Measurements from ENCODE around the gene TSN.
A peak's percentile ranks its signal among the peaks of the same experiment; 100 is the strongest.

Gene TSN

GRCh38 chr2:121741450-121741849 lies 14.0 kb upstream of the TSN start:
- no peak for DNase-seq

GRCh38 chr2:121746071-121746578 lies 9.3 kb upstream of the TSN start:
- DNase-seq, result no peak

- no peak for DNase-seq
Observed at GRCh38 chr2:121748202-121748601, 7.2 kb upstream of the TSN start.

GRCh38 chr2:121754851-121755236 lies 607 bp upstream of the TSN start:
- DNase-seq, result no peak

GRCh38 chr2:121764681-121765228 lies 9.3 kb downstream of the TSN start:
- DNase-seq, result no peak

GRCh38 chr2:121766624-121767023 lies 11.2 kb downstream of the TSN start:
- no peak for DNase-seq

GRCh38 chr2:121768143-121768755 lies 12.8 kb downstream of the TSN start:
- DNase-seq, result no peak

- no peak for DNase-seq
Observed at GRCh38 chr2:121771976-121772742, 16.7 kb downstream of the TSN start.

GRCh38 chr2:121774235-121774634 lies 18.8 kb downstream of the TSN start:
- no peak for DNase-seq

GRCh38 chr2:121776361-121776760 lies 20.9 kb downstream of the TSN start:
- no peak for DNase-seq

- DNase-seq, result no peak
Observed at GRCh38 chr2:121776885-121777698, 21.6 kb downstream of the TSN start.

GRCh38 chr2:121777699-121778058 lies 22.2 kb downstream of the TSN start:
- no peak for DNase-seq

GRCh38 chr2:121778741-121779487 lies 23.5 kb downstream of the TSN start:
- no peak for DNase-seq

GRCh38 chr2:121783180-121783579 lies 27.7 kb downstream of the TSN start:
- DNase-seq, result no peak

- no peak for DNase-seq
Observed at GRCh38 chr2:121788685-121789084, 33.2 kb downstream of the TSN start.

- DNase-seq, result no peak
Observed at GRCh38 chr2:121790276-121790956, 35.0 kb downstream of the TSN start.

- DNase-seq, result peak in 5 of 56 donors; percentile 2 to 35 (median 20)
Observed at GRCh38 chr2:121791290-121791689, 35.8 kb downstream of the TSN start.

- no peak for DNase-seq
Observed at GRCh38 chr2:121791801-121792221, 36.4 kb downstream of the TSN start.

- DNase-seq, result no peak
Observed at GRCh38 chr2:121793816-121794215, 38.4 kb downstream of the TSN start.

- no peak for DNase-seq
Observed at GRCh38 chr2:121794233-121794632, 38.8 kb downstream of the TSN start.

Measured in nucleus accumbens (tissue), 56 donors.